ENCODE measurements around the gene SPATA6L. TPM values are rescaled to one million over a fixed set of nuclear protein-coding genes. Genes with fewer than 3 reads are reported as not detected.
A peak's percentile ranks its signal among the peaks of the same experiment; 100 is the strongest.

The SPATA6L gene
- total RNA-seq, 2 experiments from 2014 or later, result 9.4 to 10.8 TPM

- Histone ChIP-seq H3K4me3 (ENCODE audit: low read length) (no peak overlapping the region), H3K27ac (ENCODE audit: low read depth in 1 of 2, low read length in 2 of 2) (no peak overlapping the region), H3K36me3 (ENCODE audit: insufficient read depth, low read length) (no peaks in the 10 kb centered on the region), H3K27me3 (ENCODE audit: control insufficient read depth in 1 of 2, insufficient read depth in 2 of 2, low read length in 2 of 2) (no peaks in the 10 kb centered on the region), H3K4me1 (ENCODE audit: insufficient read depth, low read length) (no peaks in the 10 kb centered on the region), H3K9me3 (ENCODE audit: control insufficient read depth in 1 of 2, insufficient read depth in 1 of 2, low read length in 2 of 2) (no peaks in the 10 kb centered on the region)
- H3K36me3 Mint-ChIP-seq (ENCODE audit: low read depth), result no peaks in the 10 kb centered on the region
- no peaks in the 10 kb centered on the region for H3K27me3 Mint-ChIP-seq
- peaks cover 12% of the 10 kb centered on the region for H3K4me1 Mint-ChIP-seq (ENCODE audit: low read depth)
- ChIA-PET CTCF (interaction anchor here (1.3 to 2.3 kb wide), 6 partner anchors 26 to 324 kb away, joined by 3 to 12 read pairs (median 6); partner anchors contain the start of gene CDC37L1), POLR2A (interaction anchor here (0.8 to 1.7 kb wide), 5 partner anchors 22 to 261 kb away, joined by 3 to 8 read pairs (median 4); partner anchors contain the start of gene PLPP6)
- no peak overlapping the region for H3K4me3 Mint-ChIP-seq
- TF ChIP-seq CTCF (IDR thresholded peaks at IDR 0.05), result no peak
- no peak overlapping the region for H3K27ac Mint-ChIP-seq
- DNase-seq, result no peak
- no peaks in the 10 kb centered on the region for H3K9me3 Mint-ChIP-seq
- intact Hi-C loops (cut with DNase I, micrococcal nuclease), result no loop called here
- peak; percentile 29 for ATAC-seq (ENCODE audit: poor library complexity)
Measured at GRCh38 chr9:4639420-4639819, 26.9 kb downstream of the SPATA6L start.

- TF ChIP-seq CTCF (IDR thresholded peaks at IDR 0.05), result no peak
- intact Hi-C loops (cut with DNase I, micrococcal nuclease), result no loop called here
- H3K4me3 Mint-ChIP-seq, result no peak overlapping the region
- ChIA-PET POLR2A (interaction anchor here (0.8 to 1.7 kb wide), 2 partner anchors 35 to 91 kb away, joined by 3 to 8 read pairs; no protein-coding TSS in a partner anchor), CTCF (interaction anchor here (1.0 to 2.3 kb wide), 5 partner anchors 26 to 324 kb away, joined by 3 to 12 read pairs (median 5); partner anchors contain the start of gene CDC37L1)
- H3K4me1 Mint-ChIP-seq (ENCODE audit: low read depth), result peaks cover 12% of the 10 kb centered on the region
- Histone ChIP-seq H3K27ac (ENCODE audit: low read depth in 1 of 2, low read length in 2 of 2) (no peak overlapping the region), H3K9me3 (ENCODE audit: control insufficient read depth in 1 of 2, insufficient read depth in 1 of 2, low read length in 2 of 2) (no peaks in the 10 kb centered on the region), H3K27me3 (ENCODE audit: control insufficient read depth in 1 of 2, insufficient read depth in 2 of 2, low read length in 2 of 2) (no peaks in the 10 kb centered on the region), H3K36me3 (ENCODE audit: insufficient read depth, low read length) (no peaks in the 10 kb centered on the region), H3K4me3 (ENCODE audit: low read length) (no peak overlapping the region), H3K4me1 (ENCODE audit: insufficient read depth, low read length) (no peaks in the 10 kb centered on the region)
- H3K27ac Mint-ChIP-seq, result peak overlapping the region; percentile 0
- H3K27me3 Mint-ChIP-seq, result no peaks in the 10 kb centered on the region
- no peaks in the 10 kb centered on the region for H3K36me3 Mint-ChIP-seq (ENCODE audit: low read depth)
- DNase-seq (no peak), ATAC-seq (ENCODE audit: poor library complexity) (no peak)
- H3K9me3 Mint-ChIP-seq, result no peaks in the 10 kb centered on the region
Measured at GRCh38 chr9:4638968-4639367, 27.3 kb downstream of the SPATA6L start.

- Histone ChIP-seq H3K27me3 (ENCODE audit: control insufficient read depth in 1 of 2, insufficient read depth in 2 of 2, low read length in 2 of 2) (no peaks in the 10 kb centered on the region), H3K9me3 (ENCODE audit: control insufficient read depth in 1 of 2, insufficient read depth in 1 of 2, low read length in 2 of 2) (no peaks in the 10 kb centered on the region), H3K4me1 (ENCODE audit: insufficient read depth, low read length) (no peaks in the 10 kb centered on the region), H3K27ac (ENCODE audit: low read depth in 1 of 2, low read length in 2 of 2) (no peak overlapping the region), H3K36me3 (ENCODE audit: insufficient read depth, low read length) (no peaks in the 10 kb centered on the region), H3K4me3 (ENCODE audit: low read length) (no peak overlapping the region)
- TF ChIP-seq CTCF (IDR thresholded peaks at IDR 0.05), result no peak
- no peak for DNase-seq
- H3K36me3 Mint-ChIP-seq (ENCODE audit: low read depth), result no peaks in the 10 kb centered on the region
- ChIA-PET POLR2A (no interaction called here), CTCF (no interaction called here)
- no peaks in the 10 kb centered on the region for H3K9me3 Mint-ChIP-seq
- intact Hi-C loops (cut with DNase I, micrococcal nuclease), result no loop called here
- no peak for ATAC-seq (ENCODE audit: poor library complexity)
- no peaks in the 10 kb centered on the region for H3K4me1 Mint-ChIP-seq (ENCODE audit: low read depth)
- H3K27me3 Mint-ChIP-seq, result no peaks in the 10 kb centered on the region
- no peak overlapping the region for H3K27ac Mint-ChIP-seq
- no peak overlapping the region for H3K4me3 Mint-ChIP-seq
Measured at GRCh38 chr9:4630836-4631235, 35.4 kb downstream of the SPATA6L start.
